ENCODE results near the gene RNMT.

The RNMT gene

DNA sequence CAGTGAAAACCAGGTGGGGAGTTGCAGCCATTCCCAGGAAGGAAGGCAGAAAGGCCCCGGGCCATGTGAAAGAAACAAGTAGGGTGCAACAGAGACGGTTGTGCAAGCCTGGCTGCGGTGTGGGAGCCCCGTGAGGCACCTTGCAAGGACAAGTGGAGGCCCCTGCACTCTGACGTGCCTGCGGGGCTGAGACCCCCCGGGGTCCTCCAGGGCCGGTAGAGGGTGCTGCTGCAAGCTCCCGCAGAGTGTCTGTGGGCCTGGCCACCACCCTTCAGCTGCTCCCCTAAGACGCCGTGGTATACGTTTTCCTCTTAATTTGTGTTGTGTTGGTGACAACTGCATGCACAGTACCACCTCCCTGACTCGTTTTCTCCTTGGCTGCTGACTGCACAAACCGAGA, 70.0 kb downstream of the RNMT start:
- H3F3A ChIP-seq (ENCODE audit: insufficient read depth), result no peaks in the 10 kb centered on the region
- H4K20me1 ChIP-seq (ENCODE audit: low read depth, low read length), result no peaks in the 10 kb centered on the region
- H3K27me3 ChIP-seq (ENCODE audit: low read length), result no peaks in the 10 kb centered on the region
- H3K4me3 ChIP-seq (ENCODE audit: insufficient read depth, low read length, poor library complexity, severe bottlenecking), result no peak overlapping the region
- no peak overlapping the region for H3K4me2 ChIP-seq (ENCODE audit: low read depth, low read length, poor library complexity, severe bottlenecking)
- no peak for TF ChIP-seq EZH2phosphoT487 (conservative IDR thresholded peaks at IDR 0.05; ENCODE audit: low read length)
- TF ChIP-seq, protein P1, sequence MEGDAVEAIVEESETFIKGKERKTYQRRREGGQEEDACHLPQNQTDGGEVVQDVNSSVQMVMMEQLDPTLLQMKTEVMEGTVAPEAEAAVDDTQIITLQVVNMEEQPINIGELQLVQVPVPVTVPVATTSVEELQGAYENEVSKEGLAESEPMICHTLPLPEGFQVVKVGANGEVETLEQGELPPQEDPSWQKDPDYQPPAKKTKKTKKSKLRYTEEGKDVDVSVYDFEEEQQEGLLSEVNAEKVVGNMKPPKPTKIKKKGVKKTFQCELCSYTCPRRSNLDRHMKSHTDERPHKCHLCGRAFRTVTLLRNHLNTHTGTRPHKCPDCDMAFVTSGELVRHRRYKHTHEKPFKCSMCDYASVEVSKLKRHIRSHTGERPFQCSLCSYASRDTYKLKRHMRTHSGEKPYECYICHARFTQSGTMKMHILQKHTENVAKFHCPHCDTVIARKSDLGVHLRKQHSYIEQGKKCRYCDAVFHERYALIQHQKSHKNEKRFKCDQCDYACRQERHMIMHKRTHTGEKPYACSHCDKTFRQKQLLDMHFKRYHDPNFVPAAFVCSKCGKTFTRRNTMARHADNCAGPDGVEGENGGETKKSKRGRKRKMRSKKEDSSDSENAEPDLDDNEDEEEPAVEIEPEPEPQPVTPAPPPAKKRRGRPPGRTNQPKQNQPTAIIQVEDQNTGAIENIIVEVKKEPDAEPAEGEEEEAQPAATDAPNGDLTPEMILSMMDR (IDR thresholded peaks at IDR 0.05; ENCODE audit: insufficient read depth, low read length, poor library complexity, severe bottlenecking), result no peak
- no peaks in the 10 kb centered on the region for H3K79me2 ChIP-seq (ENCODE audit: insufficient read depth, low read length)
- H2AFZ ChIP-seq (ENCODE audit: low read depth, low read length, severe bottlenecking), result no peak overlapping the region
- no peak overlapping the region for H3K9ac ChIP-seq (ENCODE audit: low read length)
- H3K27ac ChIP-seq (ENCODE audit: low read depth, low read length), result no peak overlapping the region
- H3K36me3 ChIP-seq (ENCODE audit: low read length), result no peaks in the 10 kb centered on the region
- no peaks in the 10 kb centered on the region for H3K9me2 ChIP-seq (replicated peaks; ENCODE audit: insufficient read depth, low read length)
- H3K9me3 ChIP-seq (ENCODE audit: insufficient read depth, low read length), result no peaks in the 10 kb centered on the region

DNA sequence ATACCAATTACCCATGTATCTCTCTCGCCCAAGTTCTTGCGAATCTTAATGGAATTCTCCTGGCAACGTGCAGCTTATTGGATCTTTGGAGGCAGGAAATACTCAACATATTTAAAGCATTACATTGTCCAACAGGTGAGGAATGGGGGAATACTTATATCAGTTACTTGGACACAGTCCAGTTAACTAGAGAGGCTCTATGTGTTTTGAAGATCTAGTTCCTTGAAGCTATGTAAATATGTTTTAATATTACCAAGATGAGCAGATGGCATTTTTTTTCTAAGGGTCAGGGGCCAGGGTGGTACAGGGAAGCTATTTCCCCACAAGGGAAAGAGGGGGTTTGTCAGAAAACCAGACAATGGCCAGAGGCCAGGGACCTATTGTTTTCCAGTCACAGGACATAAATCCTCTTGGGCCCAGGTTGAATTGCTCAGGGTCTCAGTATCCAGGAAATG, 70.7 kb downstream of the RNMT start:
- H3K4me3 ChIP-seq (ENCODE audit: insufficient read depth, low read length, poor library complexity, severe bottlenecking), result no peak overlapping the region
- no peak for TF ChIP-seq EZH2phosphoT487 (conservative IDR thresholded peaks at IDR 0.05; ENCODE audit: low read length)
- TF ChIP-seq, protein P1 (IDR thresholded peaks at IDR 0.05; ENCODE audit: insufficient read depth, low read length, poor library complexity, severe bottlenecking), result no peak
- H3K9ac ChIP-seq (ENCODE audit: low read length), result no peak overlapping the region
- H2AFZ ChIP-seq (ENCODE audit: low read depth, low read length, severe bottlenecking), result no peak overlapping the region
- no peaks in the 10 kb centered on the region for H4K20me1 ChIP-seq (ENCODE audit: low read depth, low read length)
- H3K27me3 ChIP-seq (ENCODE audit: low read length), result no peaks in the 10 kb centered on the region
- no peaks in the 10 kb centered on the region for H3K9me2 ChIP-seq (replicated peaks; ENCODE audit: insufficient read depth, low read length)
- no peaks in the 10 kb centered on the region for H3K9me3 ChIP-seq (ENCODE audit: insufficient read depth, low read length)
- H3K4me2 ChIP-seq (ENCODE audit: low read depth, low read length, poor library complexity, severe bottlenecking), result no peak overlapping the region
- H3K79me2 ChIP-seq (ENCODE audit: insufficient read depth, low read length), result no peaks in the 10 kb centered on the region
- H3K27ac ChIP-seq (ENCODE audit: low read depth, low read length), result no peak overlapping the region
- H3K36me3 ChIP-seq (ENCODE audit: low read length), result no peaks in the 10 kb centered on the region
- no peaks in the 10 kb centered on the region for H3F3A ChIP-seq (ENCODE audit: insufficient read depth)

DNA sequence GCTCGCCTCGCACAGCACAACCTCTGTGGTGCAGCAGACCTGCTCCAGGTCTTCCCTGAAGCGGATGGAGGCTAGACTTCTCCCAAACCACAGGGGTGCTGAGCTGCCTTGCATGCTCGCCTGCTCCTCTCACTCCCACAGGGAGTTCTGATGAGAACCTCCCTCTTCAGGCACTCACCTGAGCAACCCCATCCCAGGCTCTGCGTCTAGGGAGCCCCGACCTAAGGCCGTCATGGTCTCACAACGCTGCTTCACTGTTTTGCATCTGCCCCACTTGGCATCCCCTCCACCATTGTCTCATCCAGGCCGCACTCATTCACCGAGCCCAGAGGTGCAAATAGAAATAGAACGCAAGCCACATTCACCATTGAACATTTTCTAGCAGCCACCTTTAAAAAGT, 72.9 kb downstream of the RNMT start:
- TF ChIP-seq, protein P1 (IDR thresholded peaks at IDR 0.05; ENCODE audit: insufficient read depth, low read length, poor library complexity, severe bottlenecking), result no peak
- TF ChIP-seq EZH2phosphoT487 (conservative IDR thresholded peaks at IDR 0.05; ENCODE audit: low read length), result no peak
- no peaks in the 10 kb centered on the region for H3K9me2 ChIP-seq (replicated peaks; ENCODE audit: insufficient read depth, low read length)
- H3K27me3 ChIP-seq (ENCODE audit: low read length), result no peaks in the 10 kb centered on the region
- H3K27ac ChIP-seq (ENCODE audit: low read depth, low read length), result no peak overlapping the region
- H2AFZ ChIP-seq (ENCODE audit: low read depth, low read length, severe bottlenecking), result no peak overlapping the region
- no peak overlapping the region for H3K4me3 ChIP-seq (ENCODE audit: insufficient read depth, low read length, poor library complexity, severe bottlenecking)
- no peaks in the 10 kb centered on the region for H3F3A ChIP-seq (ENCODE audit: insufficient read depth)
- no peak overlapping the region for H3K4me2 ChIP-seq (ENCODE audit: low read depth, low read length, poor library complexity, severe bottlenecking)
- H4K20me1 ChIP-seq (ENCODE audit: low read depth, low read length), result no peaks in the 10 kb centered on the region
- H3K9ac ChIP-seq (ENCODE audit: low read length), result no peak overlapping the region
- no peaks in the 10 kb centered on the region for H3K9me3 ChIP-seq (ENCODE audit: insufficient read depth, low read length)
- H3K36me3 ChIP-seq (ENCODE audit: low read length), result no peaks in the 10 kb centered on the region
- H3K79me2 ChIP-seq (ENCODE audit: insufficient read depth, low read length), result no peaks in the 10 kb centered on the region
